Fibroblast of the aortic adventitia (primary cell): ENCODE measurements around the gene ELOVL1. TPM values are rescaled to one million over a fixed set of nuclear protein-coding genes. Genes with fewer than 3 reads are reported as not detected.
"Not testable (repeated sequence)": the region's sequence is repeated elsewhere in the genome, so short reads cannot be mapped to it uniquely, and the experiment has no call there.

Experiments used
- DNase-seq: peaks from one replicate; pipeline ENCODE4 v3.0.0-alpha.2; 2010; ENCODE audit warnings: low read depth
- H3K4me3 ChIP-seq: 2 replicates; pipeline ENCODE4 v1.5.1; 2011; ENCODE audit warnings: low read depth, mild to moderate bottlenecking, control low read depth, low read length, moderate library complexity
- total RNA-seq: library from RNA; depleted of rRNA; stranded (reverse); fragments of >200 nt; gene quantifications from 2 replicates; pipeline ENCODE4 v1.2.3, GENCODE V29; 2012; ENCODE audit warnings: low replicate concordance
- TF ChIP-seq, protein P1 (sequence below): IDR thresholded peaks from 2 replicates; pipeline ENCODE4 v1.5.1; 2011; ENCODE audit warnings: mild to moderate bottlenecking, low read length, control low read depth, inconsistent platforms; ENCODE audit not compliant: insufficient read depth

ELOVL1 gene
- total RNA-seq, 1 donor, result 78.5 TPM

GRCh38 chr1:43404353-43404752 lies 36.5 kb upstream of the ELOVL1 start:
- H3K4me3 ChIP-seq, result no peak overlapping the region
- DNase-seq, result no peak
- TF ChIP-seq, protein P1, sequence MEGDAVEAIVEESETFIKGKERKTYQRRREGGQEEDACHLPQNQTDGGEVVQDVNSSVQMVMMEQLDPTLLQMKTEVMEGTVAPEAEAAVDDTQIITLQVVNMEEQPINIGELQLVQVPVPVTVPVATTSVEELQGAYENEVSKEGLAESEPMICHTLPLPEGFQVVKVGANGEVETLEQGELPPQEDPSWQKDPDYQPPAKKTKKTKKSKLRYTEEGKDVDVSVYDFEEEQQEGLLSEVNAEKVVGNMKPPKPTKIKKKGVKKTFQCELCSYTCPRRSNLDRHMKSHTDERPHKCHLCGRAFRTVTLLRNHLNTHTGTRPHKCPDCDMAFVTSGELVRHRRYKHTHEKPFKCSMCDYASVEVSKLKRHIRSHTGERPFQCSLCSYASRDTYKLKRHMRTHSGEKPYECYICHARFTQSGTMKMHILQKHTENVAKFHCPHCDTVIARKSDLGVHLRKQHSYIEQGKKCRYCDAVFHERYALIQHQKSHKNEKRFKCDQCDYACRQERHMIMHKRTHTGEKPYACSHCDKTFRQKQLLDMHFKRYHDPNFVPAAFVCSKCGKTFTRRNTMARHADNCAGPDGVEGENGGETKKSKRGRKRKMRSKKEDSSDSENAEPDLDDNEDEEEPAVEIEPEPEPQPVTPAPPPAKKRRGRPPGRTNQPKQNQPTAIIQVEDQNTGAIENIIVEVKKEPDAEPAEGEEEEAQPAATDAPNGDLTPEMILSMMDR, result no peak

DNA sequence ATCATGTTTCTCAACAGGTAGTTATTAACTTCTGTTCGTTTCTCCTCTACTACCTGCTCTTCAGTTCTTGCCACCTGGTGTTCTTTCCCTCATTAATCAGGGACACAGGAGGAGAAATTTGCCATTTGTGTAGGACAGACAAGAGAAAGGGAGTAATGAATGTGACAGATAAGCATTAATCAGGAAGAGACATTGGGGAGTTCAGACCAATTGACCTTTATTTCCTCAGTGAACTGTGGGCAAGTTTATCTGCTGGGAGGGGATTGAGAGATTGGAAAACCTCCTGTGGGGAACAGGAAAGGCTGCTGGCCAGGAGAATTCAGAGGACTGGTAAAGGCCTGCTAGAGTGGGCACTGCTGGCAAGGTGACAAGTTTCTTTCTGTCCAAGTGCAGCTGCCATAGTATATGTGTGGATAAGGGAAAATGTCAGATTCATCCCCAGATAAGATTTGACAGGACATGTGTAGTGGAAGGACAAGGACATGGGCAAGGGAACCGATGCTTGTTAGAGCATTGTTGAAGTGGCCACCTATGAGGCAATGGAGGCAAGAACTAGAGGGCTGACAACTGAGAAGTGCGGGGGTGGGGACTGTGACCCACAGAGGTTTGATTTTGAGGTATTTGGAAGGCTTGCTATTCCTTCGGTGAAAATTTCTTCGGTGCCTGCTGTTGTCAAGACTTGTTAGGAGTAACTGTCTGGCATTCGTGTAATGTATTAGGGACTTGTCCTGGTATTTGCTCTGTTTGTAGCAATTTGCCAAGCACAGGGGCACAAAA lies 34.5 kb upstream of the ELOVL1 start:
- no peak overlapping the region for H3K4me3 ChIP-seq
- DNase-seq, result no peak
- TF ChIP-seq, protein P1, result no peak

DNA sequence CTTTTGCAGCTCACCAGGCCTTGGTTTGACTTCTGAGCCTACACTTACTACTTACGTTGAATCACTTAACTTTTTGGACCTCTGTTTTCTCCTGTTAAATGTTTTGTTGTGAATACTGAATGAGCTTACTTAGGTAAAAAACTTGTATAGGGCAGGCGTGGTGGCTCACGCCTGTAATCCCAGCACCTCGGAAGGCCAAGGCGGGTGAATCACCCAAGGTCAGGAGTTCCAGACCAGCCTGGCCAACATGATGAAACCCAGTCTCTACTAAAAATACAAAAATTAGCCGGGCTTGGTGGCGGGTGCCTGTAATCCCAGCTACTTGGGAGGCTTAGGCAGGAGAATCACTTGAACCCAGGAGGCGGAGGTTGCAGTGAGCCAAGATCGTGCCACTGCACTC lies 32.6 kb upstream of the ELOVL1 start:
- H3K4me3 ChIP-seq, DNase-seq: not testable (repeated sequence)

DNA sequence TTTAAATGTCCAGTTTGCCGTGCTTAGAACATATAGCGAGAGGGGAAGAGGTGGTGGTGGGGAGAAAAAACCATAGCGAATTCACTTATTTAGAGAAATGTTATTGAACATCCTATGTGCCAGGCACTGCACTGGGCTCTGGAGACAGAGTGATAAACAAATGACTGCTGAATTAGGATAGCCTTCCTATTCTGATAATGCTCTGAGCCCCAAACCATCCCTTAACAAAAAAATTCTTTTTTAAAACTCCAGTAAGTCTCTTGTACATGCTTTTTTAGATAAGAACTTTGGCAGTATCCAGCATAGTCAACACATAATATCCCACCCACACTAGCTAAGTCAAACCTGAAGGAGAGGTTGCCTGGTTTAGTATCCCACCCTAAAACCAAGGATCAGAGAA lies 30.4 kb upstream of the ELOVL1 start:
- TF ChIP-seq, protein P1, result no peak
- no peak overlapping the region for H3K4me3 ChIP-seq

DNA sequence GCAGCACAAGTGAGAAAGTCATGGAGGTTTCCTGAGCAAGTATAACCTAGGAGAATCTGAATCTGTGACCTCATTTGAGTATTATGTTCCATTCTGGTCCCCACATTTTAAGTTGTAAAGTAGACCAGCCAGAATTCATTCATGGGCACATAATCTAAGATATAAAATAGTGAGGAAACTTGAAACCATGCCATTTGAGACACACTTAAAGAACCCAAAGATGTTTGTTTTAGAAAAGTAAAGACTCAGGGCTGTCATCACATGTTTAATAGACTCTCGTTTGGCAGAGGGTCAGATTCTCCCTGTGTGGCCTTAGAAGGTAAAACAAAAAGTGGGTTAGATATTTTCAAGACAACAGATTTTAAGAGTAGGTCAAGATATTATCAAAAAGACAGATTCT lies 28.2 kb upstream of the ELOVL1 start:
- no peak for DNase-seq
- H3K4me3 ChIP-seq, result no peak overlapping the region
- TF ChIP-seq, protein P1, result no peak

More for the DNA sequence above, 30.4 kb upstream of the ELOVL1 start:
- no peak for DNase-seq

DNA sequence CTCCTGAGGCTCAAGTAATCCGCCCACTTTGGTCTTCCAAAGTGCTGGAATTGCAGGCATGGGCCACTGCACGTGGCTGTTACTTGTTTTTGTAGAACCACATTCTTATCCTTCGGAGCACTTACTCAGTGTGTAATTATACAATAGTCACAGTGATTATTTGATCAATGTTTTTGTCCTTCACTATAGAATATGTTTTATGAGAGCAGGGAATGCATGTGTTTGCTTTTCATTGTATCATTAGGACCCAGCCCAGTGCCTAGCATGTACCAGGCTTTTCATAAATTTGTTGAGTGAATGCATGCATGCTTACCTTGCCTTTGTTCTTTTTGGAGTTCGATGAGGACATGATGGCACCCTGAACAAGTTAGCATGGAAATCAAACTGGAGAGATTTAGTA lies 27.7 kb upstream of the ELOVL1 start:
- no peak for DNase-seq
- TF ChIP-seq, protein P1, result no peak
- no peak overlapping the region for H3K4me3 ChIP-seq

GRCh38 chr1:43392702-43393101 lies 24.9 kb upstream of the ELOVL1 start:
- no peak overlapping the region for H3K4me3 ChIP-seq
- DNase-seq, result no peak
- TF ChIP-seq, protein P1, result no peak
